Neuronal stem cell (in vitro differentiated cells): Measurements from ENCODE around the gene MEX3C.

Experiments used
- DNase-seq: peaks from one replicate; pipeline ENCODE4 v3.0.0-alpha.2; 2013; ENCODE audit warnings: low spot score
- H2AFZ ChIP-seq: one replicate; pipeline ENCODE4 v1.6.1; 2013; ENCODE audit warnings: mild to moderate bottlenecking, low read length, inconsistent platforms
- H2AK5ac ChIP-seq: 2 replicates; pipeline ENCODE4 v1.6.1; 2013; ENCODE audit warnings: low read depth, mild to moderate bottlenecking, inconsistent platforms, low read length, moderate library complexity, mixed read lengths
- H2BK120ac ChIP-seq: 2 replicates; pipeline ENCODE4 v1.6.1; 2013; ENCODE audit warnings: low read depth, mild to moderate bottlenecking, inconsistent platforms, low read length, moderate library complexity, mixed read lengths
- H2BK12ac ChIP-seq: one replicate; pipeline ENCODE4 v1.6.1; 2013; ENCODE audit warnings: low read length, inconsistent platforms
- H2BK15ac ChIP-seq: 2 replicates; pipeline ENCODE4 v1.6.1; 2013; ENCODE audit warnings: mild to moderate bottlenecking, low read length, inconsistent platforms, mixed read lengths
- H2BK5ac ChIP-seq: one replicate; pipeline ENCODE4 v1.6.1; 2013; ENCODE audit warnings: inconsistent platforms, mild to moderate bottlenecking, low read length, moderate library complexity
- H3K14ac ChIP-seq: one replicate; pipeline ENCODE4 v1.6.1; 2013; ENCODE audit warnings: low read length, inconsistent platforms
- H3K18ac ChIP-seq: 2 replicates; pipeline ENCODE4 v1.6.1; 2013; ENCODE audit warnings: low read length, inconsistent platforms
- H3K23ac ChIP-seq: 2 replicates; pipeline ENCODE4 v1.6.1; 2013; ENCODE audit warnings: low read depth, mild to moderate bottlenecking, mixed read lengths, low read length, inconsistent platforms; ENCODE audit not compliant: poor library complexity
- H3K27ac ChIP-seq: replicated peaks from 3 replicates; pipeline ENCODE4 v1.5.1; 2013; ENCODE audit warnings: low read length, inconsistent platforms
- H3K27me3 ChIP-seq, 3 experiments: 2 replicates each; pipeline ENCODE4 v1.6.1; 2013; ENCODE audit warnings: low read length in 3 of 3, mild to moderate bottlenecking in 2 of 3, inconsistent platforms in 1 of 3, low read depth in 1 of 3, mixed read lengths in 1 of 3, moderate library complexity in 1 of 3; ENCODE audit not compliant: control insufficient read depth in 3 of 3, insufficient read depth in 3 of 3
- H3K36me3 ChIP-seq, 2 donors: replicated peaks in 1 of 2; 2 replicates each; pipeline ENCODE4 v1.6.1; 2013; ENCODE audit warnings: low read length in 2 of 2; ENCODE audit not compliant: control insufficient read depth in 2 of 2, insufficient read depth in 2 of 2
- H3K4ac ChIP-seq: 2 replicates; pipeline ENCODE4 v1.6.1; 2013; ENCODE audit warnings: inconsistent platforms, mild to moderate bottlenecking, low read length, moderate library complexity
- H3K4me1 ChIP-seq, 2 donors: 1 replicate in 1 of 2; 2 replicates in 1 of 2; pipeline ENCODE4 v1.6.1; 2013; ENCODE audit warnings: low read length in 2 of 2, low read depth in 1 of 2; ENCODE audit not compliant: control insufficient read depth in 2 of 2, insufficient read depth in 1 of 2
- H3K4me2 ChIP-seq: one replicate; pipeline ENCODE4 v1.6.1; 2013; ENCODE audit warnings: mild to moderate bottlenecking, low read length, inconsistent platforms; ENCODE audit not compliant: insufficient read depth, poor library complexity, severe bottlenecking
- H3K4me3 ChIP-seq, 2 donors: 2 replicates each; pipeline ENCODE4 v1.5.1; 2013; ENCODE audit warnings: low read length in 2 of 2, mild to moderate bottlenecking in 2 of 2, inconsistent platforms in 1 of 2, moderate library complexity in 1 of 2
- H3K79me1 ChIP-seq: one replicate; pipeline ENCODE4 v1.6.1; 2013; ENCODE audit warnings: low read depth, mild to moderate bottlenecking, inconsistent platforms, low read length, moderate library complexity
- H3K9ac ChIP-seq: one replicate; pipeline ENCODE4 v1.6.1; 2013; ENCODE audit warnings: mild to moderate bottlenecking, low read depth, low read length, inconsistent platforms; ENCODE audit not compliant: poor library complexity
- H3K9me3 ChIP-seq, 2 donors: replicated peaks in 1 of 2; 2 replicates each; pipeline versions ENCODE3 to v1.6.1; 2013; ENCODE audit warnings: low read length in 2 of 2, mild to moderate bottlenecking in 2 of 2, inconsistent platforms in 1 of 2, low read depth in 1 of 2, mixed read lengths in 1 of 2, moderate library complexity in 1 of 2; ENCODE audit not compliant: control insufficient read depth in 2 of 2, insufficient read depth in 1 of 2
- H4K8ac ChIP-seq: one replicate; pipeline ENCODE4 v1.6.1; 2013; ENCODE audit warnings: low read depth, mild to moderate bottlenecking, inconsistent platforms, low read length, moderate library complexity
- H4K91ac ChIP-seq: one replicate; pipeline ENCODE4 v1.6.1; 2013; ENCODE audit warnings: low read length, low read depth, mild to moderate bottlenecking, inconsistent platforms; ENCODE audit not compliant: poor library complexity
- WGBS, 2 donors: extraction: QIAGEN DNeasy Blood & Tissue Kit; methylation state at CpG; one replicate each; pipeline ENCODE4 v1.1.7; 2013; ENCODE audit warnings: missing lambda C conversion rate in 2 of 2, mixed read lengths in 1 of 2; ENCODE audit not compliant: insufficient read length in 2 of 2, insufficient replicate concordance in 1 of 2; ENCODE audit errors: extremely low coverage in 2 of 2; 5-methylcytosine and 5-hydroxymethylcytosine counted together

Gene MEX3C

DNA sequence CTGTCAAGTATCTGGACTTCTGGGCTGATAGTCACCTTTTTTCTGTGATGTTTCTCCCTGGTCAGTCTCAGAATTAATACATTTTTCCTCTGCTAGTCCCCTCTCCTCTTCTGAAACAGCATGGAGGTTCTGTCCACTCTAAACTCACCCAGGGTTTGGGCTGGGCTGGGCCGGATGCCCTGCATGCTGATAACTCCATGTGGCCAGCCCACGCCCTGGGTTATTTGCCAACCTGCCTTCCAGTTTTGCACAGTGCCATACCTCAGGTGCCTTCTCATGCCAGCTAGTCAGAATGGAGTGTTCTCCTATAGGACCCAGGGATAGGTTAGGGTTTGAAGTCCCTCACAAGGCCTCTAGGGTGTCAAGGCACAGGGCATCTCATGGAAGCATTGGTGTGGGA lies 32.2 kb downstream of the MEX3C start:
- H2BK5ac ChIP-seq: no peak overlapping the region
- no peak overlapping the region for H2AK5ac ChIP-seq
- no peak overlapping the region for H3K4ac ChIP-seq
- H3K79me1 ChIP-seq: no peaks in the 10 kb centered on the region
- no peak overlapping the region for H3K9ac ChIP-seq
- no peak overlapping the region for H3K14ac ChIP-seq
- peaks cover 0 to 4% of the 10 kb centered on the region in 2 donors for H3K9me3 ChIP-seq
- no peak for DNase-seq
- WGBS, 2 donors: no CpG with 5 or more reads among the region's 2 CpGs
- H3K36me3 ChIP-seq: no peaks in the 10 kb centered on the region
- H3K18ac ChIP-seq: no peak overlapping the region
- H2AFZ ChIP-seq: no peak overlapping the region
- no peak overlapping the region for H2BK120ac ChIP-seq
- H3K4me2 ChIP-seq: no peak overlapping the region
- no peak overlapping the region for H4K8ac ChIP-seq
- no peak overlapping the region for H3K4me3 ChIP-seq
- peak overlapping the region; percentile 26 for H3K27ac ChIP-seq
- no peak overlapping the region for H3K23ac ChIP-seq
- H3K4me1 ChIP-seq: peaks cover 12 to 22% of the 10 kb centered on the region in 2 donors
- no peak overlapping the region for H2BK12ac ChIP-seq
- H4K91ac ChIP-seq: no peak overlapping the region
- no peak overlapping the region for H2BK15ac ChIP-seq
- H3K27me3 ChIP-seq: no peaks in the 10 kb centered on the region

GRCh38 chr18:51164761-51165281 lies 32.7 kb downstream of the MEX3C start:
- Histone ChIP-seq H2BK12ac (no peak overlapping the region), H3K79me1 (no peaks in the 10 kb centered on the region), H3K9ac (no peak overlapping the region), H3K27ac (peak overlapping the region; percentile 26), H2AK5ac (no peak overlapping the region), H3K18ac (no peak overlapping the region), H2BK5ac (no peak overlapping the region), H3K27me3 (no peaks in the 10 kb centered on the region), H3K14ac (no peak overlapping the region), H4K8ac (no peak overlapping the region), H2BK120ac (no peak overlapping the region), H3K4me1 (peaks cover 12 to 22% of the 10 kb centered on the region in 2 donors), H3K9me3 (peaks cover 0 to 4% of the 10 kb centered on the region in 2 donors), H3K4ac (no peak overlapping the region), H3K36me3 (no peaks in the 10 kb centered on the region), H3K23ac (no peak overlapping the region), H3K4me2 (no peak overlapping the region), H2AFZ (no peak overlapping the region), H3K4me3 (no peak overlapping the region), H2BK15ac (no peak overlapping the region), H4K91ac (no peak overlapping the region)
- no peak for DNase-seq
- no CpG with 5 or more reads among the region's 2 CpGs for WGBS, 2 donors

- no peak overlapping the region for H3K27ac ChIP-seq
These were observed 33.1 kb downstream of the MEX3C start for GRCh38 chr18:51164342-51164741.

DNA sequence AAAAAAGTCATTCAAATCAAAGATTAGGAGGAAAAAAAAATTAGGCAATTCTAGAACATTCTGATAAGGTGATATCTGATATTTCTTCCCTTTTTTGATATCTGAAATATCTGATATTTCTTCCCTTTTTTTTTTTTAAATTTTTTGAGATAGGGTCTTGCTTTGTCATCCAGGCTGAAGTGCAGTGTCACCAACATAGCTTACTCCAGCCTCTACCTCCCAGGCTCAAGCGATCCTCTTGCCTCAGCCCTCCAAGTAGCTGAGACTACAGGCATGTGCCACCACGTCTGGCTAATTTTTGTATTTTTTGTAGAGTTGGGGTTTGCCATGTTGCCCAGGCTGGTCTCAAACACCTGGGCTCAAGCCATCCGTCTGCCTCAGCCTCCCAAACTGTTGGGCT lies 33.9 kb downstream of the MEX3C start:
- no CpG with 5 or more reads among the region's 3 CpGs for WGBS, 2 donors
- no peaks in the 10 kb centered on the region for H3K36me3 ChIP-seq
- no peak overlapping the region for H2AK5ac ChIP-seq

More at GRCh38 chr18:51164342-51164741, 33.1 kb downstream of the MEX3C start:
- Histone ChIP-seq H3K36me3 (no peaks in the 10 kb centered on the region), H3K14ac (no peak overlapping the region), H2AK5ac (no peak overlapping the region), H4K8ac (no peak overlapping the region), H2BK5ac (no peak overlapping the region), H3K23ac (no peak overlapping the region), H3K27me3 (no peaks in the 10 kb centered on the region), H3K4me2 (no peak overlapping the region), H3K9ac (no peak overlapping the region), H2AFZ (no peak overlapping the region), H3K4me3 (no peak overlapping the region), H3K4me1 (peaks cover 12 to 22% of the 10 kb centered on the region in 2 donors), H2BK120ac (no peak overlapping the region), H2BK12ac (no peak overlapping the region), H3K4ac (no peak overlapping the region), H2BK15ac (no peak overlapping the region), H3K18ac (no peak overlapping the region), H3K9me3 (peaks cover 0 to 4% of the 10 kb centered on the region in 2 donors), H3K79me1 (no peaks in the 10 kb centered on the region), H4K91ac (no peak overlapping the region)
- no peak for DNase-seq
- WGBS, 2 donors: no CpG with 5 or more reads among the region's 8 CpGs

More for the DNA sequence above, 33.9 kb downstream of the MEX3C start:
- Histone ChIP-seq H3K9me3 (peaks cover 0 to 4% of the 10 kb centered on the region in 2 donors), H3K4me2 (no peak overlapping the region), H4K8ac (no peak overlapping the region), H2BK12ac (no peak overlapping the region), H3K9ac (no peak overlapping the region), H2BK5ac (no peak overlapping the region), H2AFZ (no peak overlapping the region), H3K27me3 (no peaks in the 10 kb centered on the region), H3K4me3 (no peak overlapping the region), H3K14ac (no peak overlapping the region), H3K18ac (no peak overlapping the region), H3K4me1 (peaks cover 12 to 21% of the 10 kb centered on the region in 2 donors), H3K23ac (no peak overlapping the region), H2BK120ac (no peak overlapping the region), H3K79me1 (no peaks in the 10 kb centered on the region), H3K27ac (no peak overlapping the region), H2BK15ac (no peak overlapping the region), H3K4ac (no peak overlapping the region), H4K91ac (no peak overlapping the region)
- DNase-seq: no peak
